Pancreas (tissue), 10 donors: Measurements from ENCODE around the gene ADGRA1. TPM values are rescaled to one million over a fixed set of nuclear protein-coding genes. Genes with fewer than 3 reads are reported as not detected.
"Not testable (repeated sequence)": the region's sequence is repeated elsewhere in the genome, so short reads cannot be mapped to it uniquely, and the experiment has no call there.

Experiments
- ATAC-seq, 4 donors: fragments of 200-7000 bp; cut with Tn5 transposase; one replicate each; pipeline versions ENCODE4 v1.8.0 to v1.9.1; 2020; ENCODE audit warnings: mild to moderate bottlenecking in 4 of 4, moderate library complexity in 4 of 4
- DNase-seq, 6 donors: peaks; one replicate each; pipeline ENCODE4 v3.0.0-alpha.2; 2020
- FAIRE-seq: peaks from 2 replicates; lab custom pipeline; 2012; peaks lifted over from hg19 to GRCh38; lab: Jason Lieb, UNC
- H3K27ac ChIP-seq, 4 donors: fragments of 200-600 bp; sonication (generic); 1 replicate in 3 of 4; 2 replicates in 1 of 4; pipeline versions ENCODE4 v1.5.0 to v1.8.0; 2020
- H3K27me3 ChIP-seq, 4 donors: fragments of 200-600 bp; one replicate each; pipeline ENCODE4 v1.8.0; 2021
- H3K36me3 ChIP-seq, 3 donors: fragments of 200-600 bp; sonication (generic) in 1 of 3; one replicate each; pipeline versions ENCODE4 v1.5.0 to v1.8.0; 2020 to 2021
- H3K4me1 ChIP-seq, 3 donors: fragments of 200-600 bp; one replicate each; pipeline ENCODE4 v1.8.0; 2021
- H3K4me3 ChIP-seq, 4 donors: fragments of 200-600 bp; sonication (generic) in 2 of 4; one replicate each; pipeline versions ENCODE4 v1.5.0 to v1.8.0; 2020 to 2021
- H3K9me3 ChIP-seq, 4 donors: fragments of 200-600 bp; one replicate each; pipeline ENCODE4 v1.8.0; 2021
- WGBS, 2 donors: extraction: QIAGEN DNeasy Blood & Tissue Kit; methylation state at CpG; one replicate each; pipeline ENCODE4 v1.1.7; 2013; 5-methylcytosine and 5-hydroxymethylcytosine counted together
- intact Hi-C, 3 donors: fragments of 100-400 bp; cut with DNase I; formaldehyde crosslinking; loops; one replicate each; pipeline versions ENCODE4 v1.11.1 to v1.14.2; 2022
- polyA plus RNA-seq, 2 donors: library from polyadenylated mRNA; stranded (reverse); fragments of 200-250 nt; gene quantifications; one replicate each; pipeline ENCODE4 v1.2.3, GENCODE V29; 2013
- total RNA-seq, 6 donors: library from RNA; stranded (reverse); fragmentation: NEBNext Ultra II Directional in 4 of 6; extraction: Animal tissue kit (Norgen Biotek cat#: 25700) in 4 of 6; gene quantifications; one replicate each; pipeline versions ENCODE4 v1.2.1 to v1.2.4, GENCODE V29; 2021 to 2023
- TF ChIP-seq, protein P1 (sequence below), 4 donors: fragments of 200-600 bp; sonication (generic) in 3 of 4; IDR thresholded peaks; one replicate each; pipeline versions ENCODE4 v1.5.0 to v1.8.0; 2021; ENCODE audit warnings: antibody characterized with exemption in 4 of 4
- donor health status: healthy with polysubstance abuse.
- donor health status: DM: no; HTN: no; CAD: no; lungs with moderate emphysema.
- donor health status: DM: no; HTN: no; CAD: no.
- donor health status: control.
- donor health status: control.
- donor health status: Bipolar disorder and iron deficiency.
- donor health status: DM: yes; HTN: yes; CAD: no.
- donor health status: DM: no; HTN: no; CAD: no.
- donor health status: DM: no; HTN: no; CAD: no.
- donor health status: DM: yes; HTN: yes; CAD: no.

ADGRA1 gene
- total and polyA plus RNA-seq, 8 donors = 0.03 to 0.85 (median 0.12) TPM; not detected in 1

DNA sequence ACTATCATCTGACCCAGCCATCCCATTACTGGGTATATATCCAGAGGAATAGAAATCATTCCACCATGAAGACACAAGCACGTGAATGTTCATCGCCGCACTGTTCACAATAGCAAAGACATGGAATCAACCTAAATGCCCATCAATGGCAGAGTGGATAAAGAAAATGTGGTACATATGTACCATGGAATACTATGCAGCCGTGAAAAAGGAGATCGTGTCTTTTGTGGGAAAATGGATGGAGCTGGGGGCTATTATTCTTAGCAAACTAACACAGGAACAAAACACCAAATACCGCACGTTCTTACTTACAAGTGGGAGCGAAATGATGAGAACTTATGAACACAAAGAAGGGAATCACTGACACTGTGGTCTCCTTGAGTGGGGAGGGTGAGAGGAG, 62.5 kb downstream of the ADGRA1 start:
- FAIRE-seq = no peak
- TF ChIP-seq, protein P1, sequence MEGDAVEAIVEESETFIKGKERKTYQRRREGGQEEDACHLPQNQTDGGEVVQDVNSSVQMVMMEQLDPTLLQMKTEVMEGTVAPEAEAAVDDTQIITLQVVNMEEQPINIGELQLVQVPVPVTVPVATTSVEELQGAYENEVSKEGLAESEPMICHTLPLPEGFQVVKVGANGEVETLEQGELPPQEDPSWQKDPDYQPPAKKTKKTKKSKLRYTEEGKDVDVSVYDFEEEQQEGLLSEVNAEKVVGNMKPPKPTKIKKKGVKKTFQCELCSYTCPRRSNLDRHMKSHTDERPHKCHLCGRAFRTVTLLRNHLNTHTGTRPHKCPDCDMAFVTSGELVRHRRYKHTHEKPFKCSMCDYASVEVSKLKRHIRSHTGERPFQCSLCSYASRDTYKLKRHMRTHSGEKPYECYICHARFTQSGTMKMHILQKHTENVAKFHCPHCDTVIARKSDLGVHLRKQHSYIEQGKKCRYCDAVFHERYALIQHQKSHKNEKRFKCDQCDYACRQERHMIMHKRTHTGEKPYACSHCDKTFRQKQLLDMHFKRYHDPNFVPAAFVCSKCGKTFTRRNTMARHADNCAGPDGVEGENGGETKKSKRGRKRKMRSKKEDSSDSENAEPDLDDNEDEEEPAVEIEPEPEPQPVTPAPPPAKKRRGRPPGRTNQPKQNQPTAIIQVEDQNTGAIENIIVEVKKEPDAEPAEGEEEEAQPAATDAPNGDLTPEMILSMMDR (IDR thresholded peaks at IDR 0.05) = no peak
- DNase-seq = no peak
- ATAC-seq = no peak
- no peaks in the 10 kb centered on the region for H3K9me3 ChIP-seq
- H3K4me1 ChIP-seq = no peaks in the 10 kb centered on the region
- no peak overlapping the region for H3K27ac ChIP-seq
- H3K36me3 ChIP-seq = no peaks in the 10 kb centered on the region
- 78 to 87% methylated on average over 8 of the region's 8 CpGs for WGBS, 2 donors
- H3K27me3 ChIP-seq = peaks cover 0 to 13% (median 0%) of the 10 kb centered on the region in 4 donors
- intact Hi-C loops = no loop called here
- H3K4me3 ChIP-seq = no peak overlapping the region

GRCh38 chr10:133150656-133151055, 62.9 kb downstream of the ADGRA1 start:
- TF ChIP-seq, protein P1 (IDR thresholded peaks at IDR 0.05) = no peak

GRCh38 chr10:133151071-133151470, 63.3 kb downstream of the ADGRA1 start:
- H3K36me3 ChIP-seq, H3K27ac ChIP-seq, H3K27me3 ChIP-seq, H3K4me1 ChIP-seq, FAIRE-seq, H3K4me3 ChIP-seq, ATAC-seq, H3K9me3 ChIP-seq, intact Hi-C loops, DNase-seq: not testable (repeated sequence)
- 87 to 88% methylated on average over 3 of the region's 3 CpGs for WGBS, 2 donors

More at GRCh38 chr10:133150656-133151055, 62.9 kb downstream of the ADGRA1 start:
- intact Hi-C loops = no loop called here
- H3K4me3 ChIP-seq = no peak overlapping the region
- DNase-seq (no peak), ATAC-seq (no peak), FAIRE-seq (no peak)
- H3K4me1 ChIP-seq = no peaks in the 10 kb centered on the region
- no peaks in the 10 kb centered on the region for H3K9me3 ChIP-seq
- H3K27me3 ChIP-seq = peaks cover 0 to 11% (median 0%) of the 10 kb centered on the region in 4 donors
- WGBS, 2 donors = 65 to 81% methylated on average over 12 of the region's 12 CpGs
- H3K36me3 ChIP-seq = no peaks in the 10 kb centered on the region
- H3K27ac ChIP-seq = no peak overlapping the region

GRCh38 chr10:133151543-133151972, 63.8 kb downstream of the ADGRA1 start:
- DNase-seq (no peak), ATAC-seq (no peak), FAIRE-seq (no peak)
- Histone ChIP-seq H3K9me3 (no peaks in the 10 kb centered on the region), H3K4me3 (no peak overlapping the region), H3K27me3 (peaks cover 0 to 8% (median 0%) of the 10 kb centered on the region in 4 donors), H3K36me3 (no peaks in the 10 kb centered on the region), H3K27ac (no peak overlapping the region), H3K4me1 (no peaks in the 10 kb centered on the region)
- WGBS, 2 donors = 19 to 27% methylated on average over 9 of the region's 9 CpGs
- intact Hi-C loops = no loop called here
- TF ChIP-seq, protein P1 (IDR thresholded peaks at IDR 0.05) = no peak

- TF ChIP-seq, protein P1 (IDR thresholded peaks at IDR 0.05) = no peak
- FAIRE-seq = no peak
- Histone ChIP-seq H3K4me1 (no peaks in the 10 kb centered on the region), H3K27me3 (no peaks in the 10 kb centered on the region), H3K4me3 (no peak overlapping the region), H3K9me3 (no peaks in the 10 kb centered on the region), H3K27ac (no peak overlapping the region), H3K36me3 (no peaks in the 10 kb centered on the region)
- 69 to 72% methylated on average over 4 of the region's 4 CpGs for WGBS, 2 donors
- DNase-seq = no peak
- no peak for ATAC-seq
- intact Hi-C loops = no loop called here
Measured at GRCh38 chr10:133154411-133154810, 66.7 kb downstream of the ADGRA1 start.
